Osteoblast (primary cell): ENCODE results near the gene DPEP3. TPM values are rescaled to one million over a fixed set of nuclear protein-coding genes. Genes with fewer than 3 reads are reported as not detected.
A peak's percentile ranks its signal among the peaks of the same experiment; 100 is the strongest.

Experiments used
- DNase-seq: peaks from one replicate; pipeline ENCODE4 v3.0.0; 2011; ENCODE audit warnings: low spot score, mixed read lengths; ENCODE audit not compliant: insufficient read length; ENCODE audit errors: missing footprints
- H2AFZ ChIP-seq: 2 replicates; pipeline ENCODE4 v1.6.0; 2011; ENCODE audit warnings: mild to moderate bottlenecking, low read length
- H3K27ac ChIP-seq: 2 replicates; pipeline ENCODE4 v1.5.1; 2011; ENCODE audit warnings: mild to moderate bottlenecking, low read depth, low read length, moderate library complexity
- H3K27me3 ChIP-seq: 2 replicates; pipeline ENCODE4 v1.6.0; 2012; ENCODE audit warnings: mild to moderate bottlenecking, control low read depth, inconsistent platforms, low read length, moderate library complexity; ENCODE audit not compliant: insufficient read depth
- H3K36me3 ChIP-seq: 2 replicates; pipeline ENCODE4 v1.5.1; 2011; ENCODE audit warnings: mild to moderate bottlenecking, low read length, control low read depth, moderate library complexity; ENCODE audit not compliant: insufficient read depth
- H3K4me1 ChIP-seq: 2 replicates; pipeline ENCODE4 v1.5.1; 2011; ENCODE audit warnings: mild to moderate bottlenecking, low read length, control low read depth, moderate library complexity; ENCODE audit not compliant: insufficient read depth
- H3K4me2 ChIP-seq: 2 replicates; pipeline ENCODE4 v1.6.0; 2011; ENCODE audit warnings: mild to moderate bottlenecking, low read length; ENCODE audit not compliant: insufficient read depth
- H3K4me3 ChIP-seq: fragments of 200-600 bp; sonication (generic); 3 replicates; pipeline ENCODE4 v1.5.1; 2012; ENCODE audit warnings: mild to moderate bottlenecking, low read length, inconsistent platforms; ENCODE audit not compliant: insufficient read depth
- H3K79me2 ChIP-seq: 2 replicates; pipeline ENCODE4 v1.6.0; 2012; ENCODE audit warnings: mild to moderate bottlenecking, low read length, control low read depth, inconsistent platforms; ENCODE audit not compliant: insufficient read depth
- H3K9me3 ChIP-seq: 2 replicates; pipeline ENCODE4 v1.5.1; 2011; ENCODE audit warnings: low read depth, low read length, control low read depth
- H4K20me1 ChIP-seq: 2 replicates; pipeline ENCODE4 v1.6.0; 2012; ENCODE audit warnings: mild to moderate bottlenecking, low read length, control low read depth; ENCODE audit not compliant: insufficient read depth
- total RNA-seq: library from RNA; depleted of rRNA; stranded (reverse); fragments of >200 nt; gene quantifications from 2 replicates; pipeline ENCODE4 v1.2.3, GENCODE V29; 2012
- TF ChIP-seq, protein P1 (sequence below): IDR thresholded peaks from 2 replicates; pipeline ENCODE4 v1.5.1; 2011; ENCODE audit warnings: mild to moderate bottlenecking, low read depth, low read length, moderate library complexity; ENCODE audit errors: extremely low read depth

Gene DPEP3
- total RNA-seq, 1 donor, result not detected

GRCh38 chr16:67942510-67943255, 37.6 kb downstream of the DPEP3 start:
- H3K9me3 ChIP-seq, result no peaks in the 10 kb centered on the region
- no peaks in the 10 kb centered on the region for H3K27me3 ChIP-seq
- no peak overlapping the region for H2AFZ ChIP-seq
- TF ChIP-seq, protein P1, sequence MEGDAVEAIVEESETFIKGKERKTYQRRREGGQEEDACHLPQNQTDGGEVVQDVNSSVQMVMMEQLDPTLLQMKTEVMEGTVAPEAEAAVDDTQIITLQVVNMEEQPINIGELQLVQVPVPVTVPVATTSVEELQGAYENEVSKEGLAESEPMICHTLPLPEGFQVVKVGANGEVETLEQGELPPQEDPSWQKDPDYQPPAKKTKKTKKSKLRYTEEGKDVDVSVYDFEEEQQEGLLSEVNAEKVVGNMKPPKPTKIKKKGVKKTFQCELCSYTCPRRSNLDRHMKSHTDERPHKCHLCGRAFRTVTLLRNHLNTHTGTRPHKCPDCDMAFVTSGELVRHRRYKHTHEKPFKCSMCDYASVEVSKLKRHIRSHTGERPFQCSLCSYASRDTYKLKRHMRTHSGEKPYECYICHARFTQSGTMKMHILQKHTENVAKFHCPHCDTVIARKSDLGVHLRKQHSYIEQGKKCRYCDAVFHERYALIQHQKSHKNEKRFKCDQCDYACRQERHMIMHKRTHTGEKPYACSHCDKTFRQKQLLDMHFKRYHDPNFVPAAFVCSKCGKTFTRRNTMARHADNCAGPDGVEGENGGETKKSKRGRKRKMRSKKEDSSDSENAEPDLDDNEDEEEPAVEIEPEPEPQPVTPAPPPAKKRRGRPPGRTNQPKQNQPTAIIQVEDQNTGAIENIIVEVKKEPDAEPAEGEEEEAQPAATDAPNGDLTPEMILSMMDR, result no peak
- H3K27ac ChIP-seq, result no peak overlapping the region
- no peak overlapping the region for H3K4me3 ChIP-seq
- DNase-seq, result peak; percentile 79
- H3K79me2 ChIP-seq, result peaks cover 20% of the 10 kb centered on the region
- no peak overlapping the region for H3K4me2 ChIP-seq
- no peaks in the 10 kb centered on the region for H3K4me1 ChIP-seq
- H4K20me1 ChIP-seq, result peaks cover 43% of the 10 kb centered on the region
- H3K36me3 ChIP-seq, result peaks cover 87% of the 10 kb centered on the region

DNA sequence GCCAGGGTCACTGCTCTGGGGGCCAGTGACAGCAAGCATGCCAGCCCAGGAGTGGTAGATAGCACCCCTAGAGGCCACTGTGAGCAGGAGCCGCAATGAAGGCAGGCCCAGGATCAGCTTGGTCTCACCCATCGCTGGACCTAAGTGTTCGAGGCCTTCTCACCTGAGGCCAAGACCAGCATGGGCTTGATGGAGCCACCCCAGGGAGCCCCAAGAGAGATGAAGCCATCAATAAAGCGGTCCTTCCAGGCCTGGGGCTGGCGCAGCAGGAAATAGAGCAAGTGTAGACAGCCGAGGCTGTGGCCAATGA, 38.1 kb downstream of the DPEP3 start:
- peaks cover 4% of the 10 kb centered on the region for H3K4me1 ChIP-seq

DNA sequence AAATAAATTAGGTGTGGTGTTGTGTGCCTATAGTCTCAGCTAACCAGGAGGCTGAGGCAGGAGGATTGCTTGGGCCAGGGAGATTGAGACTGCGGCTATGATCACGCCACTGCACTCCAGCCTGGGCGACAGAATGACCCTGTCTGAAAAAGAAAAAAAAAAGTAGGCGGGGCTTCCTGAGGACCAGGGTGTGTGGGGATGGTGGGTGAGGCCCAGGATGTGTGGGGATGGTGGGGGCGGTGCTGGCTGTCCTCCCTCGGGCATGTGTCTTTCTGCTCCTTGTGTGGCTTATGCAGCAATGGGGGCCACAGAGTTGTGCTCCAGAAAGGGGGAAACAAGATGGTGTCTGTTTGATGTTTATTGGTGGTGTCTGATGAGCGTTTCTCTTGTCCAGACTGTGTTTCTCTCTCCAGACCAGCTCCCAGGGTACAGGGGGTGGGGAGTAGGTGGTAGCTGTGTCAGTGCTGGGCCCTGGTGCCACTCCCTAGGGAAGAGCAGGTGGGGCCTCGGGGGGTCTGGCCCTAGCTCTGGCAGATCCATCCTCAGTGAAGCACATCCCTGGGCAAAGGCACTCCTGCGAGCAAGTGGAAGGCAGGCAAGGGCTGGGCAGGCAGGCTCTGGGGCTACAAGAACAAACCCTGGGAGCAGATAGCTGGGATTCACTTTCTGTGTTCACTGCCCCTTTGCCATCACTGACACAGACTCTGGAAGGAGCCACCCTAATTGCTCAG, 38.7 kb downstream of the DPEP3 start:
- H4K20me1 ChIP-seq, result peaks cover 38% of the 10 kb centered on the region
- DNase-seq, result peak; percentile 60
- H3K36me3 ChIP-seq, result peaks cover 76% of the 10 kb centered on the region
- TF ChIP-seq, protein P1, result no peak
- H3K79me2 ChIP-seq, result peaks cover 29% of the 10 kb centered on the region
- no peak overlapping the region for H3K27ac ChIP-seq
- no peak overlapping the region for H3K4me2 ChIP-seq
- no peak overlapping the region for H3K4me3 ChIP-seq
- no peaks in the 10 kb centered on the region for H3K9me3 ChIP-seq
- H3K4me1 ChIP-seq, result peaks cover 8% of the 10 kb centered on the region
- no peaks in the 10 kb centered on the region for H3K27me3 ChIP-seq
- H2AFZ ChIP-seq, result no peak overlapping the region

More for the DNA sequence above, 38.1 kb downstream of the DPEP3 start:
- H3K27me3 ChIP-seq, result no peaks in the 10 kb centered on the region
- H3K4me3 ChIP-seq, result no peak overlapping the region
- no peak overlapping the region for H3K4me2 ChIP-seq
- TF ChIP-seq, protein P1, result peak; percentile 76
- no peak overlapping the region for H2AFZ ChIP-seq
- peaks cover 39% of the 10 kb centered on the region for H4K20me1 ChIP-seq
- H3K9me3 ChIP-seq, result no peaks in the 10 kb centered on the region
- peak; percentile 96 for DNase-seq
- H3K36me3 ChIP-seq, result peaks cover 81% of the 10 kb centered on the region
- peaks cover 25% of the 10 kb centered on the region for H3K79me2 ChIP-seq
- H3K27ac ChIP-seq, result no peak overlapping the region

- Histone ChIP-seq H3K4me1 (peaks cover 8% of the 10 kb centered on the region), H3K4me2 (no peak overlapping the region), H3K79me2 (peaks cover 34% of the 10 kb centered on the region), H3K36me3 (peaks cover 66% of the 10 kb centered on the region), H4K20me1 (peaks cover 27% of the 10 kb centered on the region), H3K27ac (no peak overlapping the region), H3K27me3 (no peaks in the 10 kb centered on the region), H3K4me3 (no peak overlapping the region), H3K9me3 (no peaks in the 10 kb centered on the region), H2AFZ (no peak overlapping the region)
- peak; percentile 45 for DNase-seq
- TF ChIP-seq, protein P1, result no peak
These were observed 39.7 kb downstream of the DPEP3 start for GRCh38 chr16:67940446-67941089.
